Measurements from ENCODE around the gene KDM2A.

GRCh38 chr11:67099831-67100324, 19.2 kb upstream of the KDM2A start:
- TF ChIP-seq MAX (IDR thresholded peaks at IDR 0.05; ENCODE audit: low read depth, low read length): no peak
- TF ChIP-seq POLR2A (IDR thresholded peaks at IDR 0.05; ENCODE audit: extremely low read depth, insufficient read length): no peak
- no peak for TF ChIP-seq CTCF (IDR thresholded peaks at IDR 0.05; ENCODE audit: low read depth, low read length)
- TF ChIP-seq MYC (IDR thresholded peaks at IDR 0.05; ENCODE audit: low read depth, low read length): no peak

Measured in NB4 (cell line).